ENCODE data around the gene TMEM238L.

TMEM238L gene

GRCh38 chr17:10824874-10825273 is 21.0 kb upstream of the TMEM238L start:
- TF ChIP-seq CREB1 (IDR thresholded peaks at IDR 0.05; ENCODE audit: low read depth) (no peak), MAX (IDR thresholded peaks at IDR 0.05) (no peak), RAD21 (IDR thresholded peaks at IDR 0.05; ENCODE audit: low read depth) (no peak), YY1 (IDR thresholded peaks at IDR 0.05; ENCODE audit: low read depth) (no peak), NFIC (IDR thresholded peaks at IDR 0.05) (no peak), TCF12 (IDR thresholded peaks at IDR 0.05; ENCODE audit: low read depth) (no peak), TEAD4 (IDR thresholded peaks at IDR 0.05) (no peak), EP300 (IDR thresholded peaks at IDR 0.05; ENCODE audit: borderline replicate concordance) (no peak), FOXM1 (IDR thresholded peaks at IDR 0.05; ENCODE audit: borderline replicate concordance, low read depth) (no peak), CEBPB (IDR thresholded peaks at IDR 0.05) (no peak), EGR1 (IDR thresholded peaks at IDR 0.05) (no peak), TAF1 (IDR thresholded peaks at IDR 0.05; ENCODE audit: low read depth) (no peak), ZBTB7A (IDR thresholded peaks at IDR 0.05; ENCODE audit: low read depth) (no peak)
- TF ChIP-seq, protein P1, sequence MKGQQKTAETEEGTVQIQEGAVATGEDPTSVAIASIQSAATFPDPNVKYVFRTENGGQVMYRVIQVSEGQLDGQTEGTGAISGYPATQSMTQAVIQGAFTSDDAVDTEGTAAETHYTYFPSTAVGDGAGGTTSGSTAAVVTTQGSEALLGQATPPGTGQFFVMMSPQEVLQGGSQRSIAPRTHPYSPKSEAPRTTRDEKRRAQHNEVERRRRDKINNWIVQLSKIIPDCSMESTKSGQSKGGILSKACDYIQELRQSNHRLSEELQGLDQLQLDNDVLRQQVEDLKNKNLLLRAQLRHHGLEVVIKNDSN (IDR thresholded peaks at IDR 0.05), result no peak
- TF ChIP-seq, protein P2, sequence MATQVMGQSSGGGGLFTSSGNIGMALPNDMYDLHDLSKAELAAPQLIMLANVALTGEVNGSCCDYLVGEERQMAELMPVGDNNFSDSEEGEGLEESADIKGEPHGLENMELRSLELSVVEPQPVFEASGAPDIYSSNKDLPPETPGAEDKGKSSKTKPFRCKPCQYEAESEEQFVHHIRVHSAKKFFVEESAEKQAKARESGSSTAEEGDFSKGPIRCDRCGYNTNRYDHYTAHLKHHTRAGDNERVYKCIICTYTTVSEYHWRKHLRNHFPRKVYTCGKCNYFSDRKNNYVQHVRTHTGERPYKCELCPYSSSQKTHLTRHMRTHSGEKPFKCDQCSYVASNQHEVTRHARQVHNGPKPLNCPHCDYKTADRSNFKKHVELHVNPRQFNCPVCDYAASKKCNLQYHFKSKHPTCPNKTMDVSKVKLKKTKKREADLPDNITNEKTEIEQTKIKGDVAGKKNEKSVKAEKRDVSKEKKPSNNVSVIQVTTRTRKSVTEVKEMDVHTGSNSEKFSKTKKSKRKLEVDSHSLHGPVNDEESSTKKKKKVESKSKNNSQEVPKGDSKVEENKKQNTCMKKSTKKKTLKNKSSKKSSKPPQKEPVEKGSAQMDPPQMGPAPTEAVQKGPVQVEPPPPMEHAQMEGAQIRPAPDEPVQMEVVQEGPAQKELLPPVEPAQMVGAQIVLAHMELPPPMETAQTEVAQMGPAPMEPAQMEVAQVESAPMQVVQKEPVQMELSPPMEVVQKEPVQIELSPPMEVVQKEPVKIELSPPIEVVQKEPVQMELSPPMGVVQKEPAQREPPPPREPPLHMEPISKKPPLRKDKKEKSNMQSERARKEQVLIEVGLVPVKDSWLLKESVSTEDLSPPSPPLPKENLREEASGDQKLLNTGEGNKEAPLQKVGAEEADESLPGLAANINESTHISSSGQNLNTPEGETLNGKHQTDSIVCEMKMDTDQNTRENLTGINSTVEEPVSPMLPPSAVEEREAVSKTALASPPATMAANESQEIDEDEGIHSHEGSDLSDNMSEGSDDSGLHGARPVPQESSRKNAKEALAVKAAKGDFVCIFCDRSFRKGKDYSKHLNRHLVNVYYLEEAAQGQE (IDR thresholded peaks at IDR 0.05; ENCODE audit: low read depth), result no peak

GRCh38 chr17:10821770-10822169 is 17.9 kb upstream of the TMEM238L start:
- no peak for TF ChIP-seq YY1 (IDR thresholded peaks at IDR 0.05; ENCODE audit: low read depth)
- TF ChIP-seq NFIC (IDR thresholded peaks at IDR 0.05), result no peak
- TF ChIP-seq TCF12 (IDR thresholded peaks at IDR 0.05; ENCODE audit: low read depth), result no peak
- TF ChIP-seq, protein P2 (IDR thresholded peaks at IDR 0.05; ENCODE audit: low read depth), result no peak
- no peak for TF ChIP-seq CREB1 (IDR thresholded peaks at IDR 0.05; ENCODE audit: low read depth)
- TF ChIP-seq ZBTB7A (IDR thresholded peaks at IDR 0.05; ENCODE audit: low read depth), result no peak
- no peak for TF ChIP-seq TEAD4 (IDR thresholded peaks at IDR 0.05)
- no peak for TF ChIP-seq MAX (IDR thresholded peaks at IDR 0.05)
- TF ChIP-seq CEBPB (IDR thresholded peaks at IDR 0.05), result no peak

DNA sequence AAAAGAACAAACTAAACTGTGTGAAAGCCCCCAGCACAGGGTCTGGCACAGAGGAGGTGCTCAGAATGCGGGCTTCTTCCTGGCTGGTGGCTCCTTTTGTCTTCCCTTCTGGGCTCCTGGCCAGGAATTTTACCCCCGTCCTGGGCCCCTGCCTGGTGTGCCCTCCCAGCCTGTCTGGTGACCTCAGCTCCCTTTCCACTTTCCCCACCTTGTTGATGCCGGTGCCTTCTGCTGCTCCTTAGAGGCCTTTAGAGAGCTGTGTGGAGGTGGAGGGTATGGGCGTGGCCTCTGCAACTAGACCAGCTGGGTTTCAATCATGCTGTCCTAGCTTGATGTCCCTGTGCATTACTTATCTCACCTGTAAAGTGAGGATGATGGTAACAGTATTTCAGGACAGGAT is 17.2 kb upstream of the TMEM238L start:
- TF ChIP-seq ZBTB7A (IDR thresholded peaks at IDR 0.05; ENCODE audit: low read depth), result no peak
- TF ChIP-seq EP300 (IDR thresholded peaks at IDR 0.05; ENCODE audit: borderline replicate concordance), result no peak
- TF ChIP-seq, protein P1 (IDR thresholded peaks at IDR 0.05), result no peak
- TF ChIP-seq FOXM1 (IDR thresholded peaks at IDR 0.05; ENCODE audit: borderline replicate concordance, low read depth), result no peak
- TF ChIP-seq, protein P2 (IDR thresholded peaks at IDR 0.05; ENCODE audit: low read depth), result no peak
- no peak for TF ChIP-seq EGR1 (IDR thresholded peaks at IDR 0.05)
- no peak for TF ChIP-seq TEAD4 (IDR thresholded peaks at IDR 0.05)
- TF ChIP-seq NFIC (IDR thresholded peaks at IDR 0.05), result no peak
- TF ChIP-seq CREB1 (IDR thresholded peaks at IDR 0.05; ENCODE audit: low read depth), result no peak
- no peak for TF ChIP-seq RAD21 (IDR thresholded peaks at IDR 0.05; ENCODE audit: low read depth)
- no peak for TF ChIP-seq TCF12 (IDR thresholded peaks at IDR 0.05; ENCODE audit: low read depth)
- no peak for TF ChIP-seq CEBPB (IDR thresholded peaks at IDR 0.05)
- no peak for TF ChIP-seq TAF1 (IDR thresholded peaks at IDR 0.05; ENCODE audit: low read depth)

GRCh38 chr17:10815319-10815718 is 11.4 kb upstream of the TMEM238L start:
- TF ChIP-seq ZBTB7A (IDR thresholded peaks at IDR 0.05; ENCODE audit: low read depth) (no peak), EP300 (IDR thresholded peaks at IDR 0.05; ENCODE audit: borderline replicate concordance) (no peak), YY1 (IDR thresholded peaks at IDR 0.05; ENCODE audit: low read depth) (no peak), TEAD4 (IDR thresholded peaks at IDR 0.05) (no peak), TCF12 (IDR thresholded peaks at IDR 0.05; ENCODE audit: low read depth) (no peak), FOXM1 (IDR thresholded peaks at IDR 0.05; ENCODE audit: borderline replicate concordance, low read depth) (no peak), MAX (IDR thresholded peaks at IDR 0.05) (no peak), EGR1 (IDR thresholded peaks at IDR 0.05) (no peak), CEBPB (IDR thresholded peaks at IDR 0.05) (no peak), RAD21 (IDR thresholded peaks at IDR 0.05; ENCODE audit: low read depth) (no peak), NFIC (IDR thresholded peaks at IDR 0.05) (no peak), TAF1 (IDR thresholded peaks at IDR 0.05; ENCODE audit: low read depth) (no peak)
- TF ChIP-seq, protein P1 (IDR thresholded peaks at IDR 0.05), result no peak
- TF ChIP-seq, protein P2 (IDR thresholded peaks at IDR 0.05; ENCODE audit: low read depth), result no peak

All from Ishikawa (cell line).